Urothelium cell line (cell line): ENCODE measurements around the gene WDR37.

Experiments
- DNase-seq: peaks from one replicate; pipeline ENCODE4 v3.0.0; 2011; ENCODE audit warnings: low spot score, mixed read lengths
- FAIRE-seq: peaks from 2 replicates; lab custom pipeline; 2011; peaks lifted over from hg19 to GRCh38; lab: Jason Lieb, UNC

The WDR37 gene

DNA sequence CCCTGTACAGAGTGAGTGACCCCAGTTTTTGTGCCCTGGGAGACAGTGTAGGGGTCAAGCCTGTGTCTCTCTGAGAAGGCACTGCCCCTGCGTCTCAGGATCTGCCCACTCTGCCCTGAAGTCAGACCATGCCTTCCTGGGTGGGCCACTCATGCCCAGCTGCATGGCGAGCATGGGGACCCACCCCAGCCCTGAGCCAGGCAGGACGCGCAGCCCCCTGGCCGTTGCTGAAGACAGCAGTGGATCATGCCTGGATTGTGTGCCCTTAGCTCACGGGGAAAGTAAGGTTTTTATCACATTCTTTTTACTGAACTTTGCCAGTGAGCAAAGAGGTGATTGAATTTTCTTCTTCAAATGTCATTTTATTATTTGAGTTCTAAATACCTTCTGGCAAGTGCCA, 66.2 kb downstream of the WDR37 start:
- DNase-seq (no peak), FAIRE-seq (no peak)

DNA sequence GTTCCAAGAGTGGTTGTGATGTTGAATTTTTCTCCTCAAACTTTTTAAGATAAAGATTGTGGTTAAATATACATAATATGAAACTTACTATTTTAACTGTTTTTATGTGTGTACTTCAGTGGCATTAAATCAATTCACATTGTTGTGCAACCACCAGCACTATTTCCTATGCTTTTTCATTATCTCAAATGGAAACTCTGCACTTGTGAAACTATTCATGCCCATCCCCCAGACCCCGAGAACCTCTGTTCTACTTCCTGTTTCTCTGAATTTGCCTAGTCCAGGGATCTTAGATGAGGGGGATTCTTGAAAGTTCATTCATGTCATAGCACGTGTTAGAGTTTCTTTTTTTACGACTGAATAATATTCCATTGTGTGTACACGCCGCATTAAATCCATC, 67.0 kb downstream of the WDR37 start:
- DNase-seq (no peak), FAIRE-seq (no peak)

- FAIRE-seq: no peak
- no peak for DNase-seq
These were observed 67.8 kb downstream of the WDR37 start for GRCh38 chr10:1123972-1124371.

DNA sequence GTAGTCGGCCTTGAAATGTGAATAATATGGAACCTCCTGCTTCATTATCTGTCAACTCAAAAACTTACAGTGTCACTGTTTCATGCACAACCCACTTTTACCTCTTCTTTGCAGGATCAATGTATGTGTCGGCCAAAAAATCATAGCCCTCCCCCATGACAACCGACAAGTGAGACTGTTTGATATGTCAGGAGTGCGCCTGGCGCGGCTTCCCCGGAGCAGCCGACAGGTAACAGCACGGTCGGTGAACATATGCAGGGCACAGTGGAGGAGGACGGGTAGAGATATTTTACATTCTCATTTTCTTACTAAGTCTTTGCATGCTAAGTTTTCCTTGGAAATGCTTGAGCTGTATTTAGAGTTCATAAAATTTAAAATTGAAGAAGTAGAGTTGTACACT, 68.6 kb downstream of the WDR37 start:
- FAIRE-seq (no peak), DNase-seq (no peak)

DNA sequence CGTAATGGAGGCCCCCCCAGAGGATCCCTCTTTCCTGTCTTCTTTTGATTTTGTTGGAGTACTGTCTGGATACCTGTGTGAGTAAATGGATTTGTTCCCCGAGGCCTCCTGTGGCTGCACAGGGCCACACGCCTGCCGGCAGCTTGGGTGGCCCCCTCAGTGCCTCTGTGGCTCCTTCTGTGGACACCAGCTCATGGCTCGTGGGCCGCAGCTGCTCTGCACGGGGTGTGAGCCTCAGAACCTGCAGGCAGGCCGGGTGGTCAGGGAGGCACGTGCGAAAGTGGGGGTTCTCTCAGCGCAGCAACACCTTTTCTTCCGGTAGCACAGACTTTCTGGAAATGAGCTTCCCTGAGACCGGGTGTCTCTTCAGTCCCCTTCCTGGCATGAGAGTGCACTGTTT, 70.3 kb downstream of the WDR37 start:
- FAIRE-seq: no peak

GRCh38 chr10:1127629-1128028, 71.4 kb downstream of the WDR37 start:
- FAIRE-seq (no peak), DNase-seq (no peak)

More for the DNA sequence above, 70.3 kb downstream of the WDR37 start:
- no peak for DNase-seq

DNA sequence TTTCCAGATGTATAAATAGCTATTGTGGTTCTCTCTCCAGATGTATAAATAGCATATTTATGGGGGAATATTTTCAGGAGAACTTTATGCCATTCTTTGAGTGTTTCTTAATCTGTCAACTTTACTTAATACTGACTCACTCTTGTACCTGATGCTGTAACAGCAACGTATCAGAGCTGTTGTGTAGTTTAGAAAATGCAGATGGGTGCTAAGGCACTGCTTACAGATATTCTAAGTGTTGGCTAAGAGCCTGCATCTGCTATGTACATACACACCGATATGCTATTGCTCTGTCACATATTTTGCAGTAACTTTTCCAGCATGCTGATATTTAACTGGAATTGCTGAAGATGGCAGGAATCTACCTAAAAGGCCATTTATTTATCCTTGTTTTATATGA, 71.9 kb downstream of the WDR37 start:
- FAIRE-seq: no peak

GRCh38 chr10:1128649-1129048, 72.5 kb downstream of the WDR37 start:
- no peak for FAIRE-seq

More for the DNA sequence above, 71.9 kb downstream of the WDR37 start:
- DNase-seq: no peak

DNA sequence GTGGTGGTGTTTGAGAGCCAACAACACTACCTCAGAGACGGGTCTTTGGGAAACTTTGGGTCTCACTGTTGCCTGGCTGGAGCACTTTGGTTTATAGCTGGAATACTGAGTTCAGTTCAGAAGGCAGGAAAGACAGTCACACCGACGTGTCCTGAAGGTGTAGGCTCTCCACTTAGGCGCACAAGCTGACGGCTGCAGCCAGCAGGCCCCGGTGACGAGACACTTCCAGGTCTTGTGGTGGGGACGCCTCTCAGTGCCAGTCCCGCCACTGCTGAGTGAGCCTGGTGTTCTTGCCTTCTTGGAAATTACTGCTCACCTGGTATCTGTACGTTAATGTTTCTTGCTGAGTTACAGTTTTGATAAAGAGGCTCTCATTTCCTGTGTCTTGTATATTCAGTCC, 74.0 kb downstream of the WDR37 start:
- FAIRE-seq: no peak
- no peak for DNase-seq

More at GRCh38 chr10:1128649-1129048, 72.5 kb downstream of the WDR37 start:
- no peak for DNase-seq

DNA sequence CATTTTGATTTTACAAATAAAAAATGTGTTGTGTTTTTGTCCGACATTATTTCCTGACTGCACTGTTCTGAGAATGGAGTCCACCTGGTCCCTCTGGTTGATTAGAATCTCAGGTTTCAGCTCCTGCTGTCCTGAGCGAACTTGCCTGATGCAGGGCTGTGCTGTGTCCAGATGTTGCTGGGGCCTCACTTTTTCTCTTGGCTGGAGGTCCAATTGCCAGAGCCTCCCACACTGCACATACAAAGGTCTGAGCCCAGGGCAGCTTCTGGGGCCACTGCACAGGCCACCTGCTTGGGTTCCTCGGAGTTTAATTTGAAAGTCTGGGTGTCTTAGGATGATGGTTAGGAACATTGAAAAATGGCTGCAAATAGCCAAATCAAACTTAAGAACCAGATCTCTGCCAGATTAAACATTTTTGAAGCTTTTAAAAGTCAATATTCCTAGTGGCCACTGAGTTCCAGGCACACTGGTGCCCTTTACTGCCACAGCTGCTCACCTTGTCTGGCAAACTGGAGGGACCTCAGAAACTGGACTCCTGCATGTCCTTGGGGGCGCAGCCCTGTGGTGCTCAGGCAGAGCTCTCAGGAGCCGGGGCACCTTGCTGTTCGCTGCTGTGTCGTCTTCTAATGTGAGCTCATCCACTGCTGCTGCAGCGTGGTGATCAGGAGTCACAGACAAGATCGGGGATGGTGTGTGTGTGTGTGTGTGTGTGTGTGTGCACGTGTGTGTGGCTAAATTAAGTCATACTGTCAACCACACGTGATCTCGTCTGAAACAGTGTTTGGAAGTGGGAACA, 75.0 kb downstream of the WDR37 start:
- FAIRE-seq: no peak
- DNase-seq: no peak

- DNase-seq (no peak), FAIRE-seq (no peak)
These were observed 76.4 kb downstream of the WDR37 start for GRCh38 chr10:1132584-1132983.

- no peak for DNase-seq
These were observed 77.4 kb downstream of the WDR37 start for GRCh38 chr10:1133495-1134045.

DNA sequence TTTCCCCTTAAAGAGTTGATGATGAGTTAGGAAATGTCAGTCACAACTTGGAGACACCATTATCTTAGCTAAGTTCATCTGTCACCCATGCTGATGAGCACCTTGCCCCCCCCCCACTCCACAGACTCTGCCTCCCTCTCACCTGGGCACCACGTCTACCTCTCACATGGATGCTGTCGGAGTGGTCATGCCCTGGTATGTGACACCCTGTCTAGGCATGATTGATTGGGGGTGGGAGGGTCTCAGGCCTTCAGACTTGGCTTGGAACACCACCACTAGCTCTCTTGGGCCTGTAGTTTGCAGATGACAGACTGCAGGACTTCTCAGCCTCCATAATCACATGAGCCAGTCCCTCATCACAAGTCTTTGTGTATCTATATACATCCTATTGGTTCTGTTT, 78.0 kb downstream of the WDR37 start:
- no peak for FAIRE-seq
- DNase-seq: no peak

More at GRCh38 chr10:1133495-1134045, 77.4 kb downstream of the WDR37 start:
- FAIRE-seq: no peak

GRCh38 chr10:1136268-1136667, 80.1 kb downstream of the WDR37 start:
- FAIRE-seq (no peak), DNase-seq (no peak)

GRCh38 chr10:1137499-1138163, 81.4 kb downstream of the WDR37 start:
- no peak for DNase-seq
- FAIRE-seq: no peak

GRCh38 chr10:1138529-1138928, 82.3 kb downstream of the WDR37 start:
- no peak for FAIRE-seq
- DNase-seq: no peak

DNA sequence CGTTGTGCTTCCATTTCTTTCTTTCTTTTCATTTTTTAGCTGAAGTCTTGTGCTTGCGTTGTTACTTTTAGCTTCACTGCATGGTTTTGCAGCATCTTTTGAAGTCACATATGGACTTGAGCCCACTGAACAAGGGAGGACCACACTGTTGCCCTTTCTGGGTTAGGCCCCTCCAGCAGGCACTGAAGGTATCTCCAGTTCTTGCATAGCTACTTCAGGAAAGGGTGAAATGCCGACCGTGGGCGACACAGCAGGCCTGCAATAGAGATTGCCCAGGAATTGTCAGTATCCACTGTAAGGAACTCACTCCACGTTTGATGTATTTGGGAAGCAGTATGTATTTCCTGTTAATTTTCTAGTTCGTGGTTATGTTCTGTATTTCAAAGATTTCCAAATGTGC, 85.1 kb downstream of the WDR37 start:
- no peak for FAIRE-seq
- DNase-seq: no peak

GRCh38 chr10:1141701-1142100, 85.5 kb downstream of the WDR37 start:
- DNase-seq (no peak), FAIRE-seq (no peak)

DNA sequence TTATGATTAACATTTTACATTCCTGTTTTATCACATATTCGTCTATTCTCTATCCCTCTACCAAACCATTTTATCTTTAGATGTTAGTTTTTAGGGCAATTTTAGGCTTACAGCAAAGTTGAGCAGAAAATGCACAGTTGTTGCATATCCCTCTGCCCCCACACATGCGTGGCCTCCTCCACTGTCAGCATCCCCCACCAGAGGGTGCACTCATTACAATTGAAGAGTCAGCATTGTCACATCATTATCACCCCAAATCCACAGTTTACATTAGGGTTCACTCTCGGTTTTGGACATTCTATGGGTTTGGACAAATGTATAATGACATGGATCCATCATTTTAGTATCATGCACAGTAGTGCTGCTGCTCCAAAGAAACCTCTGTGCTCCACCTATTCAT, 86.4 kb downstream of the WDR37 start:
- no peak for DNase-seq
- no peak for FAIRE-seq

- DNase-seq (no peak), FAIRE-seq (no peak)
These were observed 91.6 kb downstream of the WDR37 start for GRCh38 chr10:1147810-1148209.

DNA sequence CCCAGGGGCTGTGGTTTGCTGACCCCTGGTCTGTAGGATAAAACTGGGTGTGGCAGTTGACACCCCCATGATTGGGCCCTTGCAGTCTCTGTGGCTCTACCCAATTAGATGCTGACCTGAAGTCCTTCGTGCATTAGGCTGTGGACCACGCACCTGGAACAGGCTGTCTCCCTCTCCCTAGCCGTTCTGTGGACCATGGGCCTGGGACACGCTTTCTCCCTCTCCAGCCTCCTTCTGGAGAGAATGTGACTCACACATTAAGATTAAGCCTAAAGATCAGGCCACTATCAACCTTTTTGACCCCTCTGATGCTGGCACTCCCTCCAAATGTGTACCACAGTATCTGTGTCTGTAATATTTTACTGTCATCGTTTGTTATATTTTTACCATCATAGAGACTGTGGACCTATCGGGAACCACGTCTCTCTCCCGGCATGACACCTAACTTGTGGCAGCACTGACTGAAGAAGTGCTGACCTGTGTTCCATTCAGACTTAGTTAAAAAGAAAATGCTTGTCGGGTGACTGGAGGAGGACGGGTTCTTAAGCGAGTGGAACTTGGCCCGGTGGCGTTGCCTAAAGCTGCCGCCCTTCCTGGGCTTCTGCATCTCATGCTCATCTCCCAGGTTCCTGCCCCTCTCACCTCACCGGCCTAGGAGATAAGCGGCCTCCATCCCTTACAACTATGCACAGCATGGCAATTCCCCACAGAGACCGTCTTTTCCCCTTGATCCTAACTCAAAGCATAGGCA, 92.8 kb downstream of the WDR37 start:
- FAIRE-seq: no peak
- no peak for DNase-seq
